Measurements from ENCODE around the gene HES1.

HES1 gene

DNA sequence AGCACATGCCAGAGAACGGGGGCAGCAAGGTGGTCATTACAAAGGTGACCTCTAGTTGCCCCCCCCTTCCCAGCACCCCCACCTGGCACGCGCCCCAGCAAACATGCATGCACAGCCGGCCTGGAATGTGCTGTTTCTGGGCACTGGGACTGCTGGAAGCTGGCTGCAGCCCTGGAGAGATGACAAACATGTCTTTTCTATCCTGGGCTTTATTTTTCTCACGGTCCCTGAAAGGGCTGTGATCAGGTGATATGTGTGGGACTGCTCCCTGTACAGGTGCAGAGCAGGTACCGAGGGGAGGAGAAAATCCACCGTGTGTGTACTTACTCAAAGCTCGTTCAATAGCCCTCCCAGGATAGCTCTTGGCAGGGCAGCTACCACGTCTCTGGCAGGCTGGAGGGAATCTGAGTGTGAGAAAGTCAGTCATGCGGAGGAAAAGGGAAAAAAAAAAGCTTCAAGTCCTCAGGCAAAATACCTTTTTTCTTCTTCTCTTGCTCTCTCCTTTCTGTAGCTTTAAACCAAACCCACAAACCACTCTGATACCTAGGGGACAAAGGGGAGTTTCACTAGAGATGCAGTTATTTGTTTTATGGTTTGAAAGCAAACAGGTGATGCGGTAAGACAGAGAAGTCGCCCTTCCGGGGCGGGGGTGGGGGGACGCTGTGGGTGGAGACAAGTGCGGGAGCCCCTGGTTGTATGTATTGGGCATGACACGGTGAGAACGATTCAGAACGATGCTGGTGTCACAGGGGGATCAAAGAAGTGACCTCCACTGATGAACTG, 5.0 kb upstream of the HES1 start:
- Histone ChIP-seq H4K20me1 (ENCODE audit: insufficient read depth) (no peaks in the 10 kb centered on the region), H2AFZ (ENCODE audit: low read depth) (no peak overlapping the region; the same call in 1 of the 2 replicates), H3K27me3 (ENCODE audit: insufficient read depth, low read depth) (peaks cover 59% of the 10 kb centered on the region), H3K36me3 (ENCODE audit: insufficient read depth) (no peaks in the 10 kb centered on the region), H3K4me3 (IDR thresholded peaks at IDR 0.05; ENCODE audit: insufficient read depth, low read depth, low read length) (no peak overlapping the region), H3K79me2 (ENCODE audit: insufficient read depth, low read depth) (no peaks in the 10 kb centered on the region), H3K9ac (no peak overlapping the region), H3K4me1 (ENCODE audit: low read depth, poor library complexity, severe bottlenecking) (peaks cover 45% of the 10 kb centered on the region), H3K27ac (no peak overlapping the region), H3K4me2 (peak overlapping the region; percentile 71)
- TF ChIP-seq, protein P1, sequence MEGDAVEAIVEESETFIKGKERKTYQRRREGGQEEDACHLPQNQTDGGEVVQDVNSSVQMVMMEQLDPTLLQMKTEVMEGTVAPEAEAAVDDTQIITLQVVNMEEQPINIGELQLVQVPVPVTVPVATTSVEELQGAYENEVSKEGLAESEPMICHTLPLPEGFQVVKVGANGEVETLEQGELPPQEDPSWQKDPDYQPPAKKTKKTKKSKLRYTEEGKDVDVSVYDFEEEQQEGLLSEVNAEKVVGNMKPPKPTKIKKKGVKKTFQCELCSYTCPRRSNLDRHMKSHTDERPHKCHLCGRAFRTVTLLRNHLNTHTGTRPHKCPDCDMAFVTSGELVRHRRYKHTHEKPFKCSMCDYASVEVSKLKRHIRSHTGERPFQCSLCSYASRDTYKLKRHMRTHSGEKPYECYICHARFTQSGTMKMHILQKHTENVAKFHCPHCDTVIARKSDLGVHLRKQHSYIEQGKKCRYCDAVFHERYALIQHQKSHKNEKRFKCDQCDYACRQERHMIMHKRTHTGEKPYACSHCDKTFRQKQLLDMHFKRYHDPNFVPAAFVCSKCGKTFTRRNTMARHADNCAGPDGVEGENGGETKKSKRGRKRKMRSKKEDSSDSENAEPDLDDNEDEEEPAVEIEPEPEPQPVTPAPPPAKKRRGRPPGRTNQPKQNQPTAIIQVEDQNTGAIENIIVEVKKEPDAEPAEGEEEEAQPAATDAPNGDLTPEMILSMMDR (conservative IDR thresholded peaks at IDR 0.05; ENCODE audit: low read depth, low read length): no peak

DNA sequence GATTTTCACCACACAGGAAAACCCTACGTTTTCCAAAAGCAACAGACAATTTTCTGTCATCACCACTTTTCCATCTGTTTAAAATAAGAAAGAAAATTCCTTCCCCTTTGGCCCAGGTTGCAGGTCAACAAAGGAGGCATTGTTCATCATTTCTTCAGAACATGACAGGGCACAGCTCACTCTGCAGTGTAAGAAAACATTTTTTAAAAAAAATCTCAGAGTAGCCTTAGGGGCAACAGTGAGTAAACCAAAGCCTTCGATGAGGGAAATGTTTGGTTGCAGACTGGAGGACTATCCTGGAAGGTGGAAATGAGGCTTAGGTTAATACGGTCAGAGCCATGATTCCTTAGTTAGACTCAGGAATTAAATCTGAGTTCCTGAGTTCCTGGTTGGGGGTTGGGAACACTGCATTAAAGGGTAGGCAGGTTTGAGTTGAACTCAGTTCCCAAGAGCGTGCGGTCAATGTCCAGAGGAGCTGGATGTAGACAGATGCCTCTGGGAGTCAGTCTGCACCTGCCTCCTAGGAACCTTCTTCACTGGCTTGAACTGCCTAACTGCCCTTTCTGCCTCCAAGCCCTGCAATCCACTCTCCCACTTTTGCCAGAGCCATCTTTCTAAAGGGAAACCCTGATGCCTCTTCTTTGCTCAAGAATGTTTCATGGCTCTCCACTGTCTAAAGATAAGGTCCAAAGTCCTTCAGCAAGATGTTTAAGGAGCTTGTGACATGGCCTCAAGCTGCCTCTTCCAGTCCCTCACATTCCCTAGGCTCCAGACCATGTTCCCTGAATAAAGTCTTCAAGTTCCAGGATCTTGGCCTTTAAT, 3.3 kb upstream of the HES1 start:
- peaks cover 74% of the 10 kb centered on the region for H3K27me3 ChIP-seq (ENCODE audit: insufficient read depth, low read depth)
- H4K20me1 ChIP-seq (ENCODE audit: insufficient read depth): no peaks in the 10 kb centered on the region; the same call in 1 of the 2 replicates
- TF ChIP-seq, protein P1 (conservative IDR thresholded peaks at IDR 0.05; ENCODE audit: low read depth, low read length): no peak
- no peak overlapping the region for H3K9ac ChIP-seq
- H2AFZ ChIP-seq (ENCODE audit: low read depth): no peak overlapping the region
- H3K4me1 ChIP-seq (ENCODE audit: low read depth, poor library complexity, severe bottlenecking): peaks cover 56% of the 10 kb centered on the region
- no peak overlapping the region for H3K4me2 ChIP-seq
- no peaks in the 10 kb centered on the region for H3K36me3 ChIP-seq (ENCODE audit: insufficient read depth)
- no peak overlapping the region for H3K4me3 ChIP-seq (IDR thresholded peaks at IDR 0.05; ENCODE audit: insufficient read depth, low read depth, low read length)
- H3K27ac ChIP-seq: no peak overlapping the region
- no peaks in the 10 kb centered on the region for H3K79me2 ChIP-seq (ENCODE audit: insufficient read depth, low read depth)

DNA sequence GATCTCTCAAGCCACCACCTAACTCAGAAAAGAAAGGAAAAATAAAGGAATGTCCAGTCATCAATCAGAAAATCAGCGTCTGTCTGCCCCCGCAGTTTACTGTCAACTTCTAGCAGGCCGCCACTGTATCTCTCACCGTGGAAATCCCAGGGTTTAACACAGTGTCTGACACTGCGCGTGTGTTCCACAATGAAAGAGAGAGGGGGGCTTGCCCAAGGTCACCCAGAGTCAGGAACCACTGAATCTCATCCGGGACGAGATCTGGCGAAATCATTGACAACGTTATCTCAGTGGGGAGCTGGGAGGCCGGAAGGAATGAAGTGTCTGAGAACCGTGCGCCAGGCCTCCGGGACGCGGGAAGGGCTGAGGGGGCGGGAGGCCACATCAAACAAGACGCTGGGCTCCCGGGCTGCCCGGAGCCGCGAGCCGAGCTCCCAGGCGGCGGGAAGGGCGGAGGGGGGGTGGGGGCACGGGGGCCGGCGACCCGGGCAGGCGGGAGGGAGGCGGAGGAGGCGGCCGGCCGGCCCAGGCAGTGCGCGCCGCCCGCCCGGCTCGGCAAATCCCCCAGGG, 2.2 kb upstream of the HES1 start:
- no peaks in the 10 kb centered on the region; the same call in 1 of the 2 replicates for H4K20me1 ChIP-seq (ENCODE audit: insufficient read depth)
- H2AFZ ChIP-seq (ENCODE audit: low read depth): peak overlapping the region; percentile 8; the same call in 1 of the 2 replicates
- H3K79me2 ChIP-seq (ENCODE audit: insufficient read depth, low read depth): no peaks in the 10 kb centered on the region
- H3K4me1 ChIP-seq (ENCODE audit: low read depth, poor library complexity, severe bottlenecking): peaks cover 63% of the 10 kb centered on the region
- H3K27ac ChIP-seq: no peak overlapping the region
- no peaks in the 10 kb centered on the region for H3K36me3 ChIP-seq (ENCODE audit: insufficient read depth)
- H3K9ac ChIP-seq: no peak overlapping the region
- peak overlapping the region; percentile 73 for H3K4me2 ChIP-seq
- no peak overlapping the region for H3K4me3 ChIP-seq (IDR thresholded peaks at IDR 0.05; ENCODE audit: insufficient read depth, low read depth, low read length)
- TF ChIP-seq, protein P1 (conservative IDR thresholded peaks at IDR 0.05; ENCODE audit: low read depth, low read length): no peak
- H3K27me3 ChIP-seq (ENCODE audit: insufficient read depth, low read depth): peaks cover 85% of the 10 kb centered on the region

DNA sequence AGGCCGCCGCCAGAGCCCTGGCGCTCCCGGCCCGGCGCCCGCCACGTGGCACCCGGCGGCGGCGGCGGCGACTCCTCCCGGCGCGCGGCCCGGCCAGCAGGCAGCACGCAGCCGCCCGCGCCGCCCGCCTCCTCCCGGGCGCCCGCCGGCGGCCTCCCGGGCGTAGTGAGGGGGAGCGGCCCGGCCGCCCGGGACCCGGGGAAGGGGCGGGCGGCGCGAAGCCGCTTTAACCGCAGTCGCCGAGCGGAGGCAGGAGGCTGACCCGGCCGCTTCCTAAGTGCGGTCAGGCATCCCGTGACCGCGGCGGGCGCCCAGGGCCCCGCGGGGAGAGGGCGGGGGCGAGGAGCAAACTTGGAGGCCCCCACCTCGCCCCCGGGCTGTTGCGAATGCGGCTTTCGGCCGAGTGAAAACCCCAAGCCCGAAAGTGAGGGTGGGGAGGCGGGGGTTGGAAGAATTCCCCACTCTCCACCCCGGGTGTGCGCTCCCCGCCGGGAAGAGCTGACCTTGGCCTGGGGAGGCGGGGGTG, 1.7 kb upstream of the HES1 start:
- peaks cover 85% of the 10 kb centered on the region for H3K27me3 ChIP-seq (ENCODE audit: insufficient read depth, low read depth)

More for the DNA sequence above, 1.7 kb upstream of the HES1 start:
- Histone ChIP-seq H3K79me2 (ENCODE audit: insufficient read depth, low read depth) (no peaks in the 10 kb centered on the region), H3K9ac (peak overlapping the region; percentile 67), H3K4me2 (peak overlapping the region; percentile 80), H3K27ac (no peak overlapping the region), H3K36me3 (ENCODE audit: insufficient read depth) (no peaks in the 10 kb centered on the region), H3K4me3 (IDR thresholded peaks at IDR 0.05; ENCODE audit: insufficient read depth, low read depth, low read length) (no peak overlapping the region), H3K4me1 (ENCODE audit: low read depth, poor library complexity, severe bottlenecking) (peaks cover 65% of the 10 kb centered on the region), H2AFZ (ENCODE audit: low read depth) (peak overlapping the region; percentile 75; the same call in 1 of the 2 replicates), H4K20me1 (ENCODE audit: insufficient read depth) (peaks cover 2% of the 10 kb centered on the region; the same call in 1 of the 2 replicates)
- TF ChIP-seq, protein P1 (conservative IDR thresholded peaks at IDR 0.05; ENCODE audit: low read depth, low read length): no peak

Data from KMS-11 (cell line).